Loucy (cell line): ENCODE results near the gene PIGS.

Experiments
- CTCF ChIP-seq: fragments of 200-600 bp; sonication (generic); conservative IDR thresholded peaks from 2 replicates; pipeline ENCODE4 v1.5.1; 2014; ENCODE audit warnings: mild to moderate bottlenecking, antibody characterized with exemption, low read length
- EZH2phosphoT487 ChIP-seq: fragments of 200-600 bp; IDR thresholded peaks from 2 replicates; pipeline ENCODE4 v1.6.1; 2018; ENCODE audit warnings: antibody characterized with exemption, mild to moderate bottlenecking, moderate library complexity, borderline replicate concordance

GRCh38 chr17:28567604-28568003 lies 3.7 kb downstream of the PIGS start:
- no peak for TF ChIP-seq CTCF
- no peak for TF ChIP-seq EZH2phosphoT487
